GM19238 (cell line): ENCODE measurements around the gene IQGAP3.

Experiments used
- DNase-seq: peaks from one replicate; pipeline ENCODE4 v3.0.0; 2011; ENCODE audit warnings: low spot score; ENCODE audit not compliant: insufficient read length

IQGAP3 gene

DNA sequence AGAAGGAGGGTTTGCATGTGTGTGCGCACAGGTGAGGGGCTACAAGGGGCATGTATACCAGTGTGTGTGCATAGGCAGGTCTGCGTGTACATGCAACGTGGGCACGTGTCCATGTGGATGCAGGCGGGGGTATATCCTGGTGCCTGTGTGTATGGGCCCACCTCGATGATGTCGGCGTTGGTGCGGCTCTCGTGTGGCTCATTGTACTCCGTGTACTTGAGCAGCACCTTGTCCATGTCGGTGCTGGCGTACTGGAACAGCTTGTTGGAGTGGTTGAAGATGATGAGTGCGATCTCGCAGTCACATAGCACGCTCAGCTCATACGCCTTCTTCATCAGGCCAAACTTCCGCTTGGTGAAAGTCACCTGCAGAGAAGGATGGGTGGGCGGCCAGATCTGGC lies 90.1 kb downstream of the IQGAP3 start:
- DNase-seq = no peak

GRCh38 chr1:156481527-156481926 lies 90.8 kb downstream of the IQGAP3 start:
- no peak for DNase-seq

DNA sequence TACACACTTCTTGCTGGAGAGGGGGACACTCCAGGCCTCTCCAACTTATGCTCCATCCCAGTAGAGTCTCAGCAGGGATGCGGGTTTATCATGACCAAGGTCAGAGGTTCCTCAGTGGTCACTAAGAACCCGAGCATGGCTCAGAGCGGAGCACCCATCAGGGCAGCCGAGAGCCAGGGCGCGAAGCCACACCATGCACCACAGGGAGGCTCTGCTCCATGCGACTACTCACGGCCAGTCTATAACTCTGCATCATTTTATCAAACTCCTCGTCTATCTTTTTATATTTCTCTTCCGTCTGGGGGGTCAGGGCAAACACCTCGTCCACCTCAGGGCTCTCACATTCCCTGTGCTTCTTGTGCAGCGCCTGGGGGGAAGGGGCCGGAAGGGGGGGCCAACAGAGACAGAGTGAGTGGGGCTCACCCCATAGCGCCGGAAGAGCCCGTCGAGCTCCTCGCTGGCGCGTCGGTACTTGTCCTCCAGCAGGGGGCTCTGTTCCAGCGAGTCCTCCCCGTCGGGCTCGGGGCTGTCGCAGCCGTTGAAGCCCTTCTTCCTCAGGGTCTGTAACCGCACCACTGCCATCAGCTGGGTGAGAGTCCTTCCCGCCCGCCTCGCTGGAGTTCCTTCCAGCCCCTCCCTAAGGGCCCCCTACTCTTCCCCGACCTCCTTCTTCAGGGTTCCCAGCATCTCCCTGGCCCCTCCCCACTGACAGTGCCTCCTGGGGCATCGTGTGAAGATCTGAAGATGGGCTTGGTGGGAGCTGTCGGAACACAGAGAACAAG lies 91.8 kb downstream of the IQGAP3 start:
- peak; percentile 90 for DNase-seq

- DNase-seq = no peak
These were observed 92.4 kb downstream of the IQGAP3 start for GRCh38 chr1:156480016-156480370.

- DNase-seq = no peak
These were observed 93.0 kb downstream of the IQGAP3 start for GRCh38 chr1:156479093-156480015.

DNA sequence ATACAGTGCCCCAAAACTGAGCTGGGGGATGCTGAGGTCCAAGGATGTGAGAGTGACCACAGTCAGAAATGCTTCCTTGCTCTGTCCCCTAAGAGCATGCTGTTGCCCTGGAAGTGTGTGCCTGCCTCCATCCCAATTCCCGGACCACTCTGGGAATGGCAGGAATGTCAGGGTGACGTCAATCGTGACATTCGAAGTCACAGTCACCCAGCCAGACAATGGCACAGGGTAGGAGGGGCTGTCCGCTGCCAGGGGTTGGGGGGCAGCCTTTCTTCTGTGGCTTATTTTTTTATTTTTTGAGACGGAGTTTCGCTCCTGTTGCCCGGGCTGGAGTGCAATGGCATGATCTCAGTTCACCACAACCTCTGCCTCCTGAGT lies 94.1 kb downstream of the IQGAP3 start:
- DNase-seq = no peak

GRCh38 chr1:156477526-156478249 lies 94.7 kb downstream of the IQGAP3 start:
- DNase-seq = no peak

GRCh38 chr1:156476501-156477298 lies 95.7 kb downstream of the IQGAP3 start:
- no peak for DNase-seq

DNA sequence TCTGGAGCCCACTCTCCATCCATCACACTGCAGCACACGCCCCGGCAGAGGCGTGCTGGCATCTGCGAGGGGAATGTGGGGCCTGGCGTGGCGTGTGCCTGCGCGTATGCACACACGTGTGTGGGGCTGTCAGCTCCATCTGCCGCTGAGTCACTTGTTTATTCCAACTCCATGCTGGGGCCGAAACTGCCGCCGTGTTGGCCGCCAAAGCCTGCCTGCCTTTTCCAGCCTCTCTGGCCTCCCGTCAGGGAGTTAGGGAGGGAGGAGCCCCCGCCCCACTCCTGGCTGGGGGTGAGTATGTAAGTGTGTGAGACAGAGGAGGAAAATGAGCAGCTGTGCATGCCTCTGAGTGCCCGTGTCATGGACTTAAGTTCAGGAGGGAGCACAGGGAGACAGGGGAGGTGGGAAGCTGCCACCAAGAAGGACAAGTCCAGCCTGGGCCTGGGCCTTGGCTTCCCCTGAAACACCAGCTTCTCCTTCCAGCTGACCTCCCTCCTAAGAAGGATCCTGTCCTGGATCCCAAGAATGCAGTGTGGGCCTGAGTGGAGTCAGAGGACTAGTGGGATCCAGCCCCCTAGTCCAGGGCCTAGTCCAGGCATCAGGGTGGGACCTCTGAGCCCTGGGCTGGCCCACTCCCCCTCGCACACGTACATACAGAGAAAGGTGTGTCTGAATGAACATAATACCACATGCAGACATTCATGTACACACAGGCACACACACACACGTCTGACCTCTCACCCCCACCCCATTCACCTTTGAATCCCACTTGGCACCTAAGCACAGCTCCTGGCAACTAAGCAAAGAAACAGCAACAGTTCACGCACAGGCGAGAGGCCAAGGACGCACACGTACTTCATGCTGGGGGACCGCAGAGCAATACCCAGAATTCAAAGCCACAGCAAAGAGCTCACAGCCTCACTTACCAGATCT lies 96.5 kb downstream of the IQGAP3 start:
- DNase-seq = no peak
